ENCODE measurements around the gene DYNLT1. TPM values are rescaled to one million over a fixed set of nuclear protein-coding genes. Genes with fewer than 3 reads are reported as not detected.
"Not testable (repeated sequence)": the region's sequence is repeated elsewhere in the genome, so short reads cannot be mapped to it uniquely, and the experiment has no call there.

DYNLT1 gene
- total RNA-seq, 1 donor from 2014 or later, result 126 TPM

- Histone ChIP-seq H3K27ac (replicated peaks) (peak overlapping the region; percentile 84), H3K36me3 (no peaks in the 10 kb centered on the region), H3K4me3 (no peak overlapping the region), H3K4me1 (peaks cover 28% of the 10 kb centered on the region), H3K27me3 (ENCODE audit: low read depth) (no peaks in the 10 kb centered on the region), H3K9me3 (replicated peaks) (no peaks in the 10 kb centered on the region)
- no peak for TF ChIP-seq CTCF (IDR thresholded peaks at IDR 0.05; ENCODE audit: borderline replicate concordance)
- DNase-seq, result peak; percentile 82
- intact Hi-C loops (cut with micrococcal nuclease), result no loop called here
Observed at GRCh38 chr6:158654498-158654897, 10.0 kb upstream of the DYNLT1 start.

- intact Hi-C loops (cut with micrococcal nuclease), result no loop called here
- Histone ChIP-seq H3K4me1 (peaks cover 35% of the 10 kb centered on the region), H3K9me3 (replicated peaks) (no peaks in the 10 kb centered on the region), H3K27me3 (ENCODE audit: low read depth) (no peaks in the 10 kb centered on the region), H3K36me3 (no peaks in the 10 kb centered on the region), H3K4me3 (no peak overlapping the region), H3K27ac (replicated peaks) (peak overlapping the region; percentile 84)
- no peak for DNase-seq
- TF ChIP-seq CTCF (IDR thresholded peaks at IDR 0.05; ENCODE audit: borderline replicate concordance), result no peak
Observed at GRCh38 chr6:158653577-158654354, 9.2 kb upstream of the DYNLT1 start.

GRCh38 chr6:158651981-158652737 lies 7.6 kb upstream of the DYNLT1 start:
- H3K27me3 ChIP-seq (ENCODE audit: low read depth); H3K27ac ChIP-seq (replicated peaks); H3K36me3 ChIP-seq; intact Hi-C loops (cut with micrococcal nuclease); H3K9me3 ChIP-seq (replicated peaks); H3K4me3 ChIP-seq; DNase-seq: not testable (repeated sequence)
- H3K4me1 ChIP-seq, result peaks cover 47% of the 10 kb centered on the region

- DNase-seq, result no peak
- intact Hi-C loops (cut with micrococcal nuclease), result no loop called here
- Histone ChIP-seq H3K4me3 (no peak within 1 kb of the TSS), H3K27ac (replicated peaks) (peak within 1 kb of the TSS; percentile 78), H3K9me3 (replicated peaks) (no peaks in the 10 kb centered on the region), H3K4me1 (peaks cover 43% of the 10 kb centered on the region), H3K36me3 (no peaks in the 10 kb centered on the region), H3K27me3 (ENCODE audit: low read depth) (no peaks in the 10 kb centered on the region)
- TF ChIP-seq CTCF (IDR thresholded peaks at IDR 0.05; ENCODE audit: borderline replicate concordance), result no peak
Observed at GRCh38 chr6:158649289-158650143, 5.0 kb upstream of the DYNLT1 start, which contains the start of gene SYTL3. Gene SYTL3 (plus strand): TSS chr6:158650054. CDS start chr6:158663269, 13,215 bp downstream.

GRCh38 chr6:158648682-158649131 lies 4.2 kb upstream of the DYNLT1 start:
- Histone ChIP-seq H3K27ac (replicated peaks) (peak overlapping the region; percentile 78), H3K27me3 (ENCODE audit: low read depth) (no peaks in the 10 kb centered on the region), H3K4me1 (peaks cover 43% of the 10 kb centered on the region), H3K9me3 (replicated peaks) (no peaks in the 10 kb centered on the region), H3K4me3 (no peak overlapping the region), H3K36me3 (no peaks in the 10 kb centered on the region)
- no peak for TF ChIP-seq CTCF (IDR thresholded peaks at IDR 0.05; ENCODE audit: borderline replicate concordance)
- DNase-seq, result no peak
- intact Hi-C loops (cut with micrococcal nuclease), result no loop called here

Measured in left ventricle myocardium inferior (tissue), 1 donor.